Right kidney (tissue), 1 donor: ENCODE data around the gene CXCR1.
"Not testable (repeated sequence)": the region's sequence is repeated elsewhere in the genome, so short reads cannot be mapped to it uniquely, and the experiment has no call there.

Source experiments
- DNase-seq: peaks from one replicate; pipeline ENCODE4 v3.0.0-alpha.2; 2016

Gene CXCR1

GRCh38 chr2:218161644-218162043, 5.1 kb downstream of the CXCR1 start:
- no peak for DNase-seq

GRCh38 chr2:218155953-218156479, 10.7 kb downstream of the CXCR1 start:
- DNase-seq: no peak

- no peak for DNase-seq
Observed at GRCh38 chr2:218152777-218153176, 14.0 kb downstream of the CXCR1 start.

GRCh38 chr2:218152172-218152571, 14.6 kb downstream of the CXCR1 start:
- DNase-seq: no peak

GRCh38 chr2:218149848-218150440, 16.8 kb downstream of the CXCR1 start:
- no peak for DNase-seq

GRCh38 chr2:218149098-218149497, 17.7 kb downstream of the CXCR1 start:
- DNase-seq: no peak

GRCh38 chr2:218146056-218146455, 20.7 kb downstream of the CXCR1 start:
- DNase-seq: no peak

- no peak for DNase-seq
Observed at GRCh38 chr2:218145124-218145523, 21.6 kb downstream of the CXCR1 start.

GRCh38 chr2:218138047-218138446, 28.7 kb downstream of the CXCR1 start:
- no peak for DNase-seq

GRCh38 chr2:218137514-218137913, 29.2 kb downstream of the CXCR1 start:
- no peak for DNase-seq

GRCh38 chr2:218130822-218131221, 35.9 kb downstream of the CXCR1 start:
- no peak for DNase-seq

GRCh38 chr2:218130377-218130776, 36.4 kb downstream of the CXCR1 start:
- DNase-seq: no peak

- DNase-seq: no peak
Observed at GRCh38 chr2:218129458-218130135, 37.2 kb downstream of the CXCR1 start.

GRCh38 chr2:218128781-218129457, 37.8 kb downstream of the CXCR1 start:
- DNase-seq: no peak

GRCh38 chr2:218127929-218128455, 38.8 kb downstream of the CXCR1 start:
- DNase-seq: no peak

- DNase-seq: no peak
Observed at GRCh38 chr2:218125626-218126080, 41.1 kb downstream of the CXCR1 start, which contains the start of gene CXCR2. Gene CXCR2 (plus strand): TSS chr2:218126028. CDS start chr2:218134802, 8,774 bp downstream.

GRCh38 chr2:218125095-218125494, 41.7 kb downstream of the CXCR1 start:
- no peak for DNase-seq

- DNase-seq: no peak
Observed at GRCh38 chr2:218123986-218124385, 42.8 kb downstream of the CXCR1 start.

- not testable (repeated sequence) for DNase-seq
Observed at GRCh38 chr2:218122286-218122685, 44.5 kb downstream of the CXCR1 start.

- DNase-seq: not testable (repeated sequence)
Observed at GRCh38 chr2:218121789-218122188, 45.0 kb downstream of the CXCR1 start.
